G401.6 (cell line): ENCODE measurements around the gene CPLANE2.
A peak's percentile ranks its signal among the peaks of the same experiment; 100 is the strongest.
"Not testable (repeated sequence)": the region's sequence is repeated elsewhere in the genome, so short reads cannot be mapped to it uniquely, and the experiment has no call there.

Experiments used
- FAIRE-seq: peaks from 2 replicates; lab custom pipeline; 2012; peaks lifted over from hg19 to GRCh38; lab: Jason Lieb, UNC

CPLANE2 gene, protein sequence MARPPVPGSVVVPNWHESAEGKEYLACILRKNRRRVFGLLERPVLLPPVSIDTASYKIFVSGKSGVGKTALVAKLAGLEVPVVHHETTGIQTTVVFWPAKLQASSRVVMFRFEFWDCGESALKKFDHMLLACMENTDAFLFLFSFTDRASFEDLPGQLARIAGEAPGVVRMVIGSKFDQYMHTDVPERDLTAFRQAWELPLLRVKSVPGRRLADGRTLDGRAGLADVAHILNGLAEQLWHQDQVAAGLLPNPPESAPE

DNA sequence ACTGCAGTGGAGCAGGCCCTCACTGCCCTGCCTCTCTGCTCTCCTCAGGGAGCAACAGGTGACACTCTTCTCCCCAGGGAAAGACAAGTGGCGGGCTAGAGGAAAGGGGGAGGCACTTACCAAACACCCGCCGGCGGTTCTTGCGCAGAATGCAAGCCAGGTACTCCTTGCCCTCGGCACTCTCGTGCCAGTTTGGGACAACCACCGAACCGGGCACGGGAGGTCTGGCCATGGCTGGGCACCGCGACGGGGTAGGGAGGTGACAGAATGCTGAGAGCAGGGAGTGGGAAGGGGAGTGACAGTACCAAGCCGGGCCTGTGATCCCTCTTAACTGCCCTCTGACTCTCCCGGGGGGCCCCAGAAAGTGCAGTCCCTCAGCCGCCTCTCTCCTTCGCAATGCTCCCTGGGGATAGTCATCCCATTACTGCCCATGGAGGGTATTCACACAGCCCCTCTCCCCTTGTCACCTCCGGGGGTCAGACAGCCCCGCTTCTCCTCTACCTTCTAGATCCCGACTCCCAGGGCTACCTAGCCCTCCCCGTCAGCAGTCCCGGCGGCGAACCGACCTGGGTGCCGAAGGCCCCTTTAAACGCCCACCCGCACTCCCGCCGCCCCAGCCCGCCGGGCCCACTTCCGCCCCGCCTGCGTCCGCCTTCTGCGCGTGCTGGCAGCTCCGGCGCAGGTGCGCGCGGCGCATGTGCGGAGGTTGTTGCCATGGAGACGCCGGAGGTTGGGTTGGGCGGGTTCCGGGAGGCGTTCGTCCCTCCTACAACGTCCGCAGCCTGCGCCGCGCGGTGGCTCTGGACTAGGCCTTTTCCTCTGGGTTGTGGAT lies at the start of gene CPLANE2:
Gene CPLANE2 (minus strand): TSS at position 673 of the 832 bp plus-strand sequence. CDS start 441 bp downstream, at position 232.
- FAIRE-seq: peak; percentile 34

- FAIRE-seq: no peak
Measured at GRCh38 chr1:16286122-16286521, 49.1 kb upstream of the CPLANE2 start.

DNA sequence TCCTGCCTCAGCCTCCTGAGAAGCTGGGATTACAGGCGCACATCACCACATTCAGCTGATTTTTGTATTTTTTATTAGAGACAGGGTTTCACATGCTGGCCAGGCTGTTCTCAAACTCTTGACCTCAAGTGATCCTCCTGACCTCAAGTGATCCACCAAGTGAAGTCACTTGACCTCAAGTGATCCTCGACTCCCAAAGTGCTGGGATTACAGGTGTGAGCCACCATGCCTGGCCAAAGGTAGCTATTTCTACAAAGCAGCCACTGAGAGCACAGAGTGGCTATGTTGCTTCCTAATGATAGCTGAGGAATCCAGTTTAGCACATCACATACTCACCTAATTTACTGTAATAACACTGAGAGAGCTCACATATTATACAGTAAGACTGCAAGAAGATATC lies 44.8 kb upstream of the CPLANE2 start:
- no peak for FAIRE-seq

DNA sequence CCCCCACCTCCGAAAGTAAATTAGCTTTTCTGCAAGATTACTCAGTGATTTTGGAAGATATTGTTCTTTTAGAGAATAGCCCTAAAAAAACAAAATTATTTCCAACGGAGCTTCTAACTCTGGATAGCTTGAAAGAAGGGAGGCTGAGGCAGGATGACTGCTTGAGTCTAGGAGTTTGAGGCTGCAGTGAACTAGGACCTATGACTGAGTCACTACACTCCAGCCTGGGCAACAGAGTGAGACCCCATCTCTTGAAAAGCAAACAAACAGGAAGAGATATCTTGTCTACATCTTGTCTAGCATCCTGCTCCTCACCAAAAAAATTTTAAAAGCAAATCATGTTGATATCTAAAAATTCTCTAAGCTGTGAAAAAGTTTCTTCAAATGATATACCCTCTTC lies 42.2 kb upstream of the CPLANE2 start:
- no peak for FAIRE-seq

GRCh38 chr1:16276302-16277030 lies 39.5 kb upstream of the CPLANE2 start:
- FAIRE-seq: no peak

DNA sequence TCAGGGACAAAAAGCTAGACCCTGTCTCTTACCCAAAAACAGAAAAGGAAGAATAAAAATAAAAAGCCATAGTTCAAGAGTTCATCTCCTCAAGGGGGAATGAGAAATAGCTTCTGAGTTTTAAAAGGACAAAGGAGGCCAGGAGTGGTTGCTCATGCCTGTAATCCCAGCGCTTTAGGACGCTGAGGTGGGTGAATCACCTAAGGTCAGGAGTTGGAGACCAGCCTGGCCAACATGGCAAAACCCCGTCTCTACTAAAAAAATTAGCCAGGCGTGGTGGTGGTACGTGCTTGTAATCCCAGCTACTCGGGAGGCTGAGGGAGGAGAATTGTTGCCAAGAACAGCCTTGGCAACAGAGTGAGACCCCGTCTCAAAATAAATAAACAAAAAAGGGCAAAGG lies 38.6 kb upstream of the CPLANE2 start:
- no peak for FAIRE-seq

- no peak for FAIRE-seq
Measured at GRCh38 chr1:16267690-16268180, 30.8 kb upstream of the CPLANE2 start.

- no peak for FAIRE-seq
Measured at GRCh38 chr1:16266411-16267118, 29.6 kb upstream of the CPLANE2 start.

GRCh38 chr1:16262067-16262466 lies 25.1 kb upstream of the CPLANE2 start:
- FAIRE-seq: no peak

DNA sequence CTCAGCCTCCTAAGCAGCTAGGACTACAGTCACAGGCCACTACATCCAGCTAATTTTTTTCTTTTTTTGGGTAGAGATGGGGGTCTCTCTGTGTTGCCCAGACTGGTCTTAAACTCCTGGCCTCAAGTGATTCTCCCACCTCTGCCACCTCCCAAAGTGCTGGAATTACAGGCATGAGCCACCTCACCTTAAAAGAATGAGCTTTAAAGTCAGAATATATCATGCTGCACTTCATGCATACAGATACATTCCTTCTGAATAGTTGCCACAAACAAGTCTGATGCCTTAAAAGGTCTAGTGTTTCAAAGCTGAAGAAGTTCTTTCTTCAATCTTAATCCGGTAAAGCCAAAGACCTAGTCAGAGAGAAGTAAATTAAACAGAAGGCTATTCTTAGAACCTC lies 23.8 kb upstream of the CPLANE2 start:
- FAIRE-seq: peak; percentile 91

- no peak for FAIRE-seq
Measured at GRCh38 chr1:16258591-16259135, 21.7 kb upstream of the CPLANE2 start.

GRCh38 chr1:16257968-16258367 lies 21.0 kb upstream of the CPLANE2 start:
- no peak for FAIRE-seq

GRCh38 chr1:16257556-16257955 lies 20.6 kb upstream of the CPLANE2 start:
- not testable (repeated sequence) for FAIRE-seq

GRCh38 chr1:16256478-16256877 lies 19.5 kb upstream of the CPLANE2 start:
- FAIRE-seq: no peak

DNA sequence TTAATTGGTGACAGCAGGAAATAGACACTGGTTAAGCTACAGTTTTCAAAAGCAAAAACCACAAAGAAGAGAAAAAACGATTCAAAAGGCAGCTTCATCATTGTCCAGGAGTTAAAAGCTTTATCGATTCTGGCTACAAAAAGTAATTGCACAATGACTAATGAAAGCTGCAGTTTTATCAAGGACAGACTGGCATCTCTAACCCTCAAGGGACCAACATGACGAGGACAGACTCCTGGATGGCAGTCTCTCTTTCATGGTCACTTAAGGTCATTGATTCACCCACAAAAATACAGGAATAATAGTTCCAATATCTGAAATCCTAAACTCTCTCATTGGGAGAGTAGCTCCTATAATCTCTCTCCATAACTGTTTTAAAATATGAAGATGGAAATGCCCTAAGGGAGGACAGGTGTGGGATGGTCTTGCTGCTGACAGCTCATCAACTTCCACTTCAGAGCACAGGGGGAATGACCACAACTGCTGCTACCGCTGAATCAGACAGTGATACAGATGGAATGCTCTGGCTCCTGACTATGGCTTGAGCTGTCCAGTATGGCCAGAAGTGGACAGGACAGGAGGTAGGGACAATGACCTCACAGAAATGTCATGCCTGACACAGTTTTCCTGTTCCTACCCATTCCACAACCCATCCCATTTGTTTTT lies 17.4 kb upstream of the CPLANE2 start:
- FAIRE-seq: no peak

- FAIRE-seq: no peak
Measured at GRCh38 chr1:16253332-16253922, 16.4 kb upstream of the CPLANE2 start.

- no peak for FAIRE-seq
Measured at GRCh38 chr1:16252912-16253311, 15.9 kb upstream of the CPLANE2 start.

DNA sequence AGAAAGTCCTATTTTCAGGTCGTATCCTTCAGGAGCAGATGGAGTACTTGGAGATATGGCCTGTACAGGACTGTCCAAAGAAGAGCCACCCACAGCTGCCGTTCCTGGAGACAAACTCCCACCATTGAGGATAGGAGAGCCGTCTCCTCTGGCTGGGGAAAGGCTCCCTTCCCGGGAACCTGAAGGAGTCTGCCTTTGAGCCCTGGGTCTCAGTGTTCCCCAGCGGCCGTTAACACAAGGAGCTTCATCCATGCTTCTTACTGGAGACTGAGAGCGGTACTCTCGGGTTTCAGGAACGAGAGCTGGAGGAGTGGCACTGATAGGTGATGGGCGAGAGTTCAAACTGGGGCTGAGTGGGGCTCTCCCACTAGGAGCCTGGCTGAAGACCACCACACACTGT lies 14.4 kb upstream of the CPLANE2 start:
- no peak for FAIRE-seq

DNA sequence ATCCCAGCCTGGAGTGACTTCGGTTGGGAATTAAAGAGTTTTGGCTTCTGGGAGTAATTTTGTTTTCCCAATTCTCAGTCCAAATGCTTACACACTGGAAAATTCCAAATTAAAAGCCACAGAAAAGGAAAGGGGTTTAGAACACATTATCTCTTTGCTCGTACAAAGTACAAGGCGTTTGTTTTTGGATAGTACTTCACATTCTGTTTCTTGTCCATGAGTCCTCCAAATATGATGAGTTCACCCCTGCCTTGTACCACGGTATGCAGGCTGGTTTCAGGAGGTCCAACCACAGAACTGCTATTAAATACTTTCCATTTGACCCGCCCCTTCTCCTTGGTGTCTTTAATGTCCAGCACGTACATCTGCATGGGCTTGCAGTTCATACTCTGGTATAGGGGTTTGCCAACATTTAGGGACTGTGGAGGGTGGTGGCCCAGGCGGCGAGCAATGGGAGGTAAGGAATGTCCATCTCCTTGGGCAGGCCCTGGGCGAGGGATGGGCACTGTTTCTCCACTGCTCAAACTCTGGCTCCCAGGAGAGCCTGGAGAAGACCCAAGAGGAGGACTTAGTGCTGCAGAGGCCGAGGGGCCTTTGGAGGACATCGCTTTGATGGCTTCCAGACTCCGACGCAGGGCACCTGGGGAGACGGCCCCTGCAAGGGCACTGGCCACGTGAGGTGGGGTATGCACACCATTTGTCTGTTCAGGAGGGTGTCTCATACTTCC lies 13.7 kb upstream of the CPLANE2 start:
- no peak for FAIRE-seq

DNA sequence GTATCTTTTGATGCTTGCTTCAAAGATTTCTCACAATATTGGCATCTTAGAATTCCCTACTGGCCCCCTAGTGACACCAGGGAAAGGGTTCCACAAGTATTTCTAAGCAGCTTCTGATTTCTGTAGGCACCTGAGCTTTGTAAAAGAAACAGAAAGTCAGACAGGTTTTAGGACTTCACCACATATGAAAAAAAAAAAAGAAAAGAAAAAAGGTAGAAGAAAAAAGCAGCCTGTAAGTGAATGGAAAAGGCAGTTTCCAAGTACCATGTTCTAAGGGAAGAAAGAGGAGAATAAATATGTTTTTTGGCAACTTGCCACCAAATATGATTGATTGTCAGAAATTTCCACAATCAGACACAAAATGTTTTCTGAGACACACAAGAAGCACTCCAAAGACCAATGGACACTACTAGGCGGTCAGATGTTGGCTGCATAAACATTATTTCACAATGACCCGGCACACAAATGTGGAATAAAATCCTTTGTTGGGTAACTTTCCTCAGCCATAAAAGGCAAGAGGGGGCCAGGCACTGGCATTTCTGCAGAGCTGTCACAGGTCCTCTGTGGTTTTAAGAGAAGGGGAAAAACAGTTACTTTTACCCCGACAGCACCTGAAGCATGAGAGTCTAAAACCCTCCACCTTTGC lies 12.7 kb upstream of the CPLANE2 start:
- no peak for FAIRE-seq
